GF-D8 (cell line): Measurements from ENCODE around the gene NHLRC4.

ENCODE experiments used
- DNase-seq: peaks from one replicate; lab custom pipeline; 2025; lab: John Stamatoyannopoulos, UW

NHLRC4 gene

GRCh38 chr16:553601-554296 lies 13.1 kb upstream of the NHLRC4 start:
- DNase-seq: no peak

GRCh38 chr16:554297-554621 lies 12.5 kb upstream of the NHLRC4 start:
- DNase-seq: no peak

DNA sequence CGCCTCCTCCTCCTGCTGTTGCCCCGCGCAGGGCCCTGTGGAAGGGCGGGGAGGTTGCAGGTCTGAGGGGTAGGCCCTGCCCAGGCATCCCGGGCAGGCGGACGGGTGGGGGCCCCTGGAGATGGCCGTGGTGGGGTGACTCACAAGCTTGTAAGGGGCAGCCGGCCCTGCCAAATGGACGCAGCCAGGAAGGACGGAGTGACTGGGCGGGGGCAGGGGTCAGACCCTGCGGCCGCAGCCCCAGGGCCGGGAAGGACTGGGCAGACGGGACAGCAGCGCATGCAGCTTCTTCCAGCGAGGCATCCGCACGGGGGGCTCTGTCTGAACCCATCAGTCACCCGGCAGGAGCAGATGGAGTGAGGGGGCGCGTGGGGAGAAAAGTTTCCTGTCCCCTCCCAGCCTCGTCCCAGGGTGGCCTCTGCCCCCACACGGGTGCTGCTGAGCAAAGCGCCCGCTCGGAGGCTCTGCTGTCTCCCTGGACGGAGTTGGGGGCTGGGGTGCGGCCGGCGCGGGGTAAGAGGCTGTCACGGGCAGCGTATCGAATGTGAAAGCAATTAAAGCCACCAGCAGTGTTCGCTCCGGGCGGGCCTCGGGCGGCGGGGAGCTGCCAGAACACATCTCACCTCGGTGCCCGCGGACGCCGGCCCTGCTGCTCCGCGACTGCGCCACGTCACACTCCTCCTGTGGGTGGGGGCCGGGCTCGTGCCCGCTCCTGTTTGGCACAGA lies 12.0 kb upstream of the NHLRC4 start:
- no peak for DNase-seq

GRCh38 chr16:555528-556473 lies 11.0 kb upstream of the NHLRC4 start:
- no peak for DNase-seq

DNA sequence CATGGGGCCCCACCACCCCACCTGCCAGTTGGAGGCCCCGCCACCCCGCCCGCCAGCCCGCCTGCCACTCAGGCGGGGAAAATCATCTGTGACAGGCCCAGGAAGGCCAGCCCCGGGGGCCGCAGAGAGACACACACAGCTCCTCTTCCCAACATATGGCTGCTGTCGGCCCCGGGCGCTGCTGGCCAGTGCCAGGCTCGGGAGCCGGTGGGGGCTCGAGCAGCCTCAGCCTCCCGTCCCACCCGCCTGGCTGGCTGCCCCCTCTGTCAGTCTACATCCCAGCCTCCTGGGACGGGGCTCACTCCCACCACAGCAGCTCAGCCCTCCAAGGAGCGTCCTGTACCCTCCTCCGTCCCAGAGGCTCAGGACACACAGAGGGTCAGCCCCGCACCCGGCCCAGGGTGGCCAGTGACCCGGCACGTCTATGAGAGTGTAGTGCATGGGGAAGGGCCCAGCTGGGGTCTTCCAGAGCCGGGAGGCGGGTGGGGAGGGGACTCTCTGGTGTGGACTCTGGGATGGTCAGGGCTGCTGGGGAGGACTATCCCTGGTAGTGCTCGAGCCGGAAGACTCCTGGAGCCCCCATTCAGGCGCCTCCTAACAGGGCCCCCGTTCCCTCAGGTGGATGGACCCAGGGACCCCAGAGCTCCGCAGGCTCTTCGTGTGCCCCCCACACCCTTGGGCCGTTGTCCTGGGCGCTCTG lies 10.2 kb upstream of the NHLRC4 start:
- DNase-seq: no peak

DNA sequence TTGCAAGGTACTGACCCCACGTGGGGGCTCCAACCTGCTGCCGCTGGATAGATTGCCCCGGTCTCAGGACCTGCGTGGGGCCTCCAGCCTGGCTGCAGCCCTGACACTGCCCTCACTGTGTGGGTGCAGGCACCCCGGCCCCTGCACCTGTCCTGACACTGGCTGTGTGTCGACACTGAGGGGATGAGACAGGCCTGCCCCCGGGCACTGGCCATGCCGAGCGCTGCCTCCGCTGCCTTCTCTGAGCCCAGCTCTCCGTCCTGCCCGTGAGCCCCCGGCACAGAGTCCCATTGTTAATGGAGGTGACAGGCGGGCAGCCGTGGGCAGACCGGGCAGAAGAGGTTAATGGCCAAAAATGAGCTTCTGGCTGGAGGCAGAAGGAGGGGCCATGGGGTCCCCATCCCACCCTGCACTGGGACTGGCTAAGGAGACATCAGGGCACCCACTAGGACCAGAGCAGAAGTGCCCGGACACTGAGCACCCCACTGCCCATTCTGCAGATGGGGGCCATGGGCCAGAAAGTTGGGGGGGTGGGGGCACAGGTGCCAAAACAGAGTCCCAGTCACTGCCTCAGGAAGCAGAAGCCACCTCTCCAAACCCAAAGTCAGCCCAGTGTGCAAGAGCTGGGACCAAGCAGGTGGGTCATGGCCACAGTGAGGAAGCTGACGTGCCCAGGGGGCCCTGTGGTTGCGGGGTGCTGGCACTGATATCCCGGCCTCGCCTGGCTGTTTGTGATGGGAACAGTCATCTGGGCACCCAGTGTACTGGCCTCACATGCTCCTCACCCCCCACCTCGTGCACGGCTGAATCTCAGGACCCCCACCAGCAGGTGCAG lies 9.1 kb upstream of the NHLRC4 start:
- no peak for DNase-seq

GRCh38 chr16:558298-559020 lies 8.3 kb upstream of the NHLRC4 start:
- DNase-seq: no peak

DNA sequence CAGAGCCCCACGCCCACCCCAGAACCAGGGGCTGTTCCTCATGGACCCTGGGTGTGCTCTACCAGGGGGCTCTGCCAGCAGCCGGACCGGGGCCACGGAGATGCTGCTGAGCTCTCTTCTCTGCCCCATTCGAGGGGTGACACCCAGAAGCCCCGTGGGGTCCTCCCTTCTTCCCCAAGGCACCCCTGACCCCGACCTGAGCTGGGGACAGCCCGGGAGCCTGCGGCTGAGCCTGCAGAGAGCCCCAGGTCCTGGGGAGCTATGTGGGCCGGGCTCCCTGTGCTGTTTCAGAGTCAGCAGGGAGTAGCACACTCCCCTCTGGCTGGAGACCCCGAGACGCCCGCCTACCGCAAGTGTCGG lies 7.8 kb upstream of the NHLRC4 start:
- DNase-seq: no peak

DNA sequence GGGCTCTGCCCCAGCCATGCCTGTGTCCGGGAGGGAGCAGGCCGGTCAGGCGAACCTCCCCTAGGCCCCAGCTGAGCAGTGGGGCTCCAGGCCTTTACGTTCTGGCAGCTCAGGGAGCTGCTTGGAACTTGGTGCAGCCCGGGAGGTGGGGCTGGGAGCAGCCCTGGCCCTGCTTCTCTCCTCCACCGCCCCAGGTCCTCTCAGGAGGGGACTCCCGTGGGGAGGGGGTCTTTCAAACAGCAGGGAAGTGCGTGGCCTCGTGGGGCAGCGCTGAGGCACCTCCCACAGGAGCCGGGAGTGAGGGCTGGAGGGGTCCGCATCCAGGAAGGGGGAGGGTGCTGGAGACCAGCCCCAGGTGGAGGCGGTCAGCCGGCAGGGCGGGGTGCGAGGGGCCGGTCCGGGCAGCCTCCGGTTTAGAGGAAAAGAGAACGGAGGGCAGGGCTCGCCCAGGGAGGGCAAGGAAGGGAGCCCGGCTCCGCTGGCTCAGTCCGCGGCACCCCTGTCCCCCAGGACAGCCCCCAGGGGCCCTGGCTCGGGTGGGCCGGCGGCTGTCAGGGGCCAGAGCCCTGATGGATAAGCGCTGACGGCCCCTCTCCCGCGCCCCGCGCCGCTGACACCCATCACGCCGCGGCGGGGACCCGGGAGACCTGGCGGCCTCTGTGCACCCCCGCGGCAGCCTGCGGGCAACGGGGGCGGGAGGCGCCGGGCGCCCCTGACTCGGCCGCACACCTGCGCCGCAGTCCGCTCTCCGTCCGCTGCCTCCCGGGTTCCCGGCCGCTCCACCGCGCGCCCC lies 7.2 kb upstream of the NHLRC4 start:
- DNase-seq: no peak

DNA sequence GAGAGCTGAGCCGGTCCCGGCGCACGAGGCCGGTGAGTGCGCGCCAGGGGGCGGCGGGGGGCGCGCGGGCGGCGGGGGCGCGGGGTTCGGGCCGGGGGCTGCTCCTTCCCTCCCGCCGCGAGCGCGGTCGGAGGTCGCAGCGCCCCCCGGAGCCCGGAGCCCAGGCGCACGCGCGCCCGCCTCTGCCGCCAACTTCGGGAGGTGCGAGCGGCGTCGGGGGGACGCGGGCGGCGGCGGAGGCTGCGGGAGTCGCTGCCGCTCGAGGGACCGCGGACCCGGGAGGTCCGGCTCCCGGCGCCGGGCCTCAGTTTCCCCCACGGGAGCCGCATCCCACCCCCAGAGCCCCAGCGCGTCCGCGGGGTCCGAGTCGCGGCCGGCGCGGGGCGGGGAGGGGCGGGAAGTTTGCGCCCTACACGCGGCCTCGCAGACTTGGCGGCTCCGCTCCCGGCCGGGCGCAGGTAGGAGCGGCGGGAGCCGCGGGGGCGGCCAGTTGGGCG lies 6.6 kb upstream of the NHLRC4 start, which contains the start of gene PRR35:
Gene PRR35 (plus strand): TSS at position 191 of the 497 bp plus-strand sequence. CDS start 2,901 bp downstream, outside the sequence.
- no peak for DNase-seq

DNA sequence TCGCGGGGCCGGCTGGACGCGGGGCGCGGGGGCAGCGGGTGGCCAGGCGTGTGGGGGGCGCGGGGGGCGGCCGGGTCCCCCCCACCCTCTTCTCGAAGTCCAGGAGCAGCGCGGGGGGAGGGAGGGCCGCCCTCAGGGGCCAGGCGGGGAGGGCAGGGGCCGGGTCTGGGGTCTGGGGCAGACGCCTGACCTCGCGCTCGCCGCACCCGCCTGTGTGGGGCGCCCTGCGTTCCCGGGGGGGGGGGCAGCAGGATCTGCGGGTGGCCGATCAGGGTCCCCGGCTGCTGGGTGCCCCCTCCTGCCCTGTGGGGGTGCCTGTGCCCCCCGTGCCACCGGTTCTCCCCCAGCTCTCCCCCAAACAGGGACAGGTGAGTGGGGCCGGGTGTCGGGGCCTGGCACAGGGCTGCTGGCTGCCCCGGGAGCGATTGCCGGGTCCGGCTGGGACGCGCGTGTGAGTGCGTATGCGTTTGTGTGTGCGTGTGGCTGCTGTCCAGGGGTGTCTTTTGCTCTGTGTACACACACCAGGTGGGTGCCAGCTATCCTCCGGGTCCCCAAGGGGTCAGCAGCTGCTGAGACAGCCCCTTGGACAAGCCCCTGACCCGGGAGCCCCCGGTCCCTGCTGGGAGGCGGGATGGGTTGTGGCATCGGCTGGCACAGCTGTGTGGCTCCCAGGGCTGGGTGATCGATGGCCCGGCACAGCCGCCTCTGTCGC lies 5.9 kb upstream of the NHLRC4 start:
- DNase-seq: no peak

- DNase-seq: no peak
Observed at GRCh38 chr16:561413-561794, 5.4 kb upstream of the NHLRC4 start.

DNA sequence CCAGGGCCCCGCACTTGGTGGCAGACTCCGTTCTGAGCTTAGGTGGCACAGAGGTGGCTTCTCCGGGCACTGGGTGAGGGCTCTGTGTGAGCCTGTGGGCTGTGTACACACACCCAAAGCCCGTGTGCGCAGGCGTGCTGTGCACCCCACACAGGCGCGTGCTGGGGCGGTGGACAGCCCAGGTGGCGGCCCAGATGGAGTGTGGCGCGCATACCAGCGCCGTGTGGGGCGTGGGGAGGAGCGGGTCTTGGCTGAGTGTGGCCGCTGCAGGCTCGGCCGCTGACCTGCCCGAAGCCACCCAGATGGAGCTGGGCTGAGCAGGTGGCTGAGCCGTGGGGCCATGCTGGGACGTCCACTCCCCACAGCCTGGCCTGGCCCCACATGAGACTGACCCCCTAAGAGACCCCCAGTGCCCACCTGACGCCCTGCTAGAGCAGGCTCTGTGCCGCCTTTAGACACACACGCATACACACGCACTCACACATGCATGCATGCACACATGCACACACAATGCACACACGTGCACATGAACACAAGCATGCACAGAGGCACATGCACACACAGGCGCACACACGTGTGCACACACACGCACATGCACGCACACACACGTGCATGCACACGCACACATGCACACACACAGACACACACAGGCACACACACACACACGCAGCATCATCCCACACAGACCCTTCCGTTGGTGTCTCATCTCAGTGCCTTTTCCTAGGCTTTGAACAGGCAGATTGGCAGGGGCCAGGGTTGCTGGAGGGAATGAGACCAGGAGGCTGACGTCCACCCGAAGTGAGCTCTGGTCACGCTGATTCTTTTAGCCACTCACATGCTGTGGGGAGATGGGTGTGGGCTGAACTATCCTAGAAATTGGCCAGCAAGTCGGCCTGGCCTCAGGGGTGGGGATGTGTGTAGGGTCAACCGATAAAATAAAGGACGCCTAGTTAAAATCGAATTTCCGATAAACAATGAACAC lies 4.6 kb upstream of the NHLRC4 start:
- DNase-seq: no peak

- DNase-seq: no peak
Observed at GRCh38 chr16:563072-563644, 3.6 kb upstream of the NHLRC4 start.

DNA sequence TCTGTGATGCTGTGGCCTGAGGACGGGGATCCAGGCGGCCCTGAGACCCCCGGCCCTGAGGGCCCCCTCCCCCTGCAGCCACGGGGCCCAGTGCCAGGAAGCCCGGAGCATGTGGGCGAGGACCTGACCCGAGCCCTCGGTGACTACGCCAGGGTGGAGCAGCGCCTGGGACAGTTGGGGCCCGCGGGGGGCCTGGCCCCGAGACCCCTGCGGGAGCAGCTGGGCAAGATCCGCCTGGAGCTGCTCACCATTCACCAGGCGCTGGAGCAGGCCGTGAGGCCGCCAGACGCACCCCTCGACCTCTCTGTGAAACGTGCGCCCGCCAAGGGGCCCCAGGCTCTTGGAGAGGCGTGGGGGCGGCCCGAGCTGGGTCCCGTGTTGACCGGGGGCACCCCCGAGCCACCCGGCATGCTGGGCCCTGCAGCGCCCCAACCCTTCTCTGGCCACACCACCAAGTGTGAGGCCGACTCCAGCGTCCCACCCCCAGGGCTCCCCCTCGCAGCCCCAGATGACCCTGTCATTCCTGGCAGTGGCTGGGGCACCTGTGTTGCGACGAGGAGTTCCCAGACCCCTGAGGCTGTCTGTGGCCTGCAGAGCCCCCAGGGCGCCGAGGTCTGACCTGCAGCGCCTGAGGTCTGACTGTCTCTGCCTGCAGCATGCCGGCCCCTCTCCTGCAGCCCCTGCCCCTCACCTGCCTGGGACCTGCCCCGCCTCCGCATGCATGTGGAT lies 2.0 kb upstream of the NHLRC4 start:
- no peak for DNase-seq
